BJ (cell line): ENCODE results near the gene BICD2. TPM values are rescaled to one million over a fixed set of nuclear protein-coding genes. Genes with fewer than 3 reads are reported as not detected.

Experiments
- CTCF ChIA-PET: fragments of 350-600 bp; formaldehyde crosslinking; extraction: SDS; loops from one replicate; lab custom pipeline; 2021; ENCODE audit warnings: antibody characterized with exemption, inconsistent platforms; lab: Yijun Ruan, JAX
- POLR2A ChIA-PET: fragments of 300-600 bp; sonication (Branson Sonifier 250); formaldehyde crosslinking; extraction: SDS; loops from one replicate; lab custom pipeline; 2021; ENCODE audit warnings: antibody characterized with exemption; lab: Charles Lee
- DNase-seq: peaks from one replicate; pipeline ENCODE4 v3.0.0-alpha.2; 2011; ENCODE audit warnings: low read depth
- H3K27me3 ChIP-seq: 2 replicates; pipeline ENCODE4 v1.6.0; 2011; ENCODE audit warnings: low read length; ENCODE audit not compliant: control insufficient read depth, insufficient read depth
- H3K36me3 ChIP-seq: 2 replicates; pipeline ENCODE4 v1.5.1; 2011; ENCODE audit warnings: low read length; ENCODE audit not compliant: control insufficient read depth, insufficient read depth
- H3K4me3 ChIP-seq: 2 replicates; pipeline ENCODE4 v1.5.1; 2011; ENCODE audit warnings: low read depth, mild to moderate bottlenecking, control low read depth, low read length
- polyA plus RNA-seq: library from polyadenylated mRNA; depleted of rRNA; stranded (reverse); fragments of >200 nt; gene quantifications from 2 replicates; pipeline ENCODE4 v1.2.3, GENCODE V29; 2011
- TF ChIP-seq, protein P1 (sequence below): IDR thresholded peaks from 2 replicates; pipeline ENCODE4 v1.5.1; 2011; ENCODE audit warnings: low read depth, mild to moderate bottlenecking, control low read depth, inconsistent platforms, low read length, moderate library complexity; ENCODE audit not compliant: insufficient read depth

BICD2 gene
- polyA plus RNA-seq, 1 experiment, result 11.6 TPM

DNA sequence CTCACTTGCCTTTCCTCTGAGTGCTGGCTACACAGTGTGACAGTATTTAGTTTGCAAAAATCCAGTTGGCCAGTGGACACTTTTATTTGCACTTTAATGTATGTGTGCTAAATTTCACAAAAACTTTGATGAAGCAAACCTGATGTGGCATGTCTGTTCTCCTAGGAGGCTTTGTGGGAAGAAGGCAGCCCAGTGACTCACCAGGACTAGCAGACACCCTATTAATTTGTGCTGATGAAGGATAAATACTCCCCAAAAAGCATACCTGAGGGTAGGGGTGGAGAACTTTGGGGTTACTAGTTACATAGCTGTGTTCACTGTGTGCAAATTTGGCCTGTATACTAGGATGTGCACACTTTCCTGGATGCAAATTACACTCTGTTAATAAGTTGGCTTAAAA, 55.4 kb downstream of the BICD2 start:
- DNase-seq, result no peak
- H3K27me3 ChIP-seq, result no peaks in the 10 kb centered on the region
- CTCF ChIA-PET, result interaction anchor here (0.7 kb wide), 1 partner anchor 82 kb away, joined by 3 read pairs; no protein-coding TSS in a partner anchor
- H3K4me3 ChIP-seq, result no peak overlapping the region
- TF ChIP-seq, protein P1, sequence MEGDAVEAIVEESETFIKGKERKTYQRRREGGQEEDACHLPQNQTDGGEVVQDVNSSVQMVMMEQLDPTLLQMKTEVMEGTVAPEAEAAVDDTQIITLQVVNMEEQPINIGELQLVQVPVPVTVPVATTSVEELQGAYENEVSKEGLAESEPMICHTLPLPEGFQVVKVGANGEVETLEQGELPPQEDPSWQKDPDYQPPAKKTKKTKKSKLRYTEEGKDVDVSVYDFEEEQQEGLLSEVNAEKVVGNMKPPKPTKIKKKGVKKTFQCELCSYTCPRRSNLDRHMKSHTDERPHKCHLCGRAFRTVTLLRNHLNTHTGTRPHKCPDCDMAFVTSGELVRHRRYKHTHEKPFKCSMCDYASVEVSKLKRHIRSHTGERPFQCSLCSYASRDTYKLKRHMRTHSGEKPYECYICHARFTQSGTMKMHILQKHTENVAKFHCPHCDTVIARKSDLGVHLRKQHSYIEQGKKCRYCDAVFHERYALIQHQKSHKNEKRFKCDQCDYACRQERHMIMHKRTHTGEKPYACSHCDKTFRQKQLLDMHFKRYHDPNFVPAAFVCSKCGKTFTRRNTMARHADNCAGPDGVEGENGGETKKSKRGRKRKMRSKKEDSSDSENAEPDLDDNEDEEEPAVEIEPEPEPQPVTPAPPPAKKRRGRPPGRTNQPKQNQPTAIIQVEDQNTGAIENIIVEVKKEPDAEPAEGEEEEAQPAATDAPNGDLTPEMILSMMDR, result no peak
- H3K36me3 ChIP-seq, result peaks cover 5% of the 10 kb centered on the region
- POLR2A ChIA-PET, result no interaction called here

GRCh38 chr9:92707530-92707929, 57.1 kb downstream of the BICD2 start:
- peaks cover 1% of the 10 kb centered on the region for H3K36me3 ChIP-seq
- H3K4me3 ChIP-seq, result no peak overlapping the region
- POLR2A ChIA-PET, result no interaction called here
- TF ChIP-seq, protein P1, result no peak
- no peaks in the 10 kb centered on the region for H3K27me3 ChIP-seq
- CTCF ChIA-PET, result interaction anchor here (0.7 to 1.6 kb wide), 2 partner anchors 8 to 10 kb away, joined by 4 to 7 read pairs; no protein-coding TSS in a partner anchor
- no peak for DNase-seq

DNA sequence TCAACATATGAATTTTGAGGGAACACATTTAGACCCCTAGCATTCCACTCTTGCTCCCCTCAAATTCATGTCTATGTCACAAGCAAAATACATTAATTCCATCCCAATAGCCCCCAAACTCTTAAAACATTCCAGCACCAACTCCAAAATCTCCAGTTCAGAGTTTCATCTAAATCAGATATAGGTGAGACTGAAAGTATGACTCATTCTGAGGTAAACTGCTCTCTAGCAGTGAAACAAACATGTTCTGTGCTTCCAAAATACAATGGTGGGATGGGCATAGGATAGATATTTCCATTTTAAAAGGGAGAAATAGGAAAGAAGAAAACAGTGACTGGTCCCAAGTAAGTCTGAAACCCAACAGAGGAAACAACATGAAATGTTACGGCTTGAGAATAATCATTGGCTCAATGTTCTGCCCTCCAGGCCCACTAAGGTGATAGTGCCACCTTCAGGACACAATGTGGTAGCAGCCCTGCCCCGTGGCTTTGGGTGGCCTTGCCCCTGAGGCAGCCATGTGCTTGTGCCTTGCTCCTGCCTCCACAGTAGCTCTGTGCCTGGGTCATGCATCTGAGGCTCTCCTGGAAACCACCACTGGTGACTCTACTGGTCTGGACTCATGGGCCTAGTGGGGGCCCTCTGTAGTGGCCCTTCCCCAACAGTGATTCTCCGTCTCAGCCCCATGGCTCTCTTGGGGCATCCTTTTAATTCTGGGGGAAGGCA, 58.3 kb downstream of the BICD2 start:
- CTCF ChIA-PET, result interaction anchor here (1.6 kb wide), 1 partner anchor 12 kb away, joined by 7 read pairs; no protein-coding TSS in a partner anchor
- Histone ChIP-seq H3K36me3 (peaks cover 1% of the 10 kb centered on the region), H3K27me3 (no peaks in the 10 kb centered on the region), H3K4me3 (no peak overlapping the region)
- DNase-seq, result no peak
- POLR2A ChIA-PET, result no interaction called here
- TF ChIP-seq, protein P1, result peak; percentile 29; the same call in 1 of the 2 replicates

- CTCF ChIA-PET, result interaction anchor here (1.1 to 1.9 kb wide), 4 partner anchors 11 to 87 kb away, joined by 3 to 10 read pairs (median 4); no protein-coding TSS in a partner anchor
- no peak overlapping the region for H3K4me3 ChIP-seq
- POLR2A ChIA-PET, result no interaction called here
- DNase-seq, result no peak
- TF ChIP-seq, protein P1, result no peak
- H3K36me3 ChIP-seq, result peaks cover 1% of the 10 kb centered on the region; the same call in 1 of the 2 replicates
- H3K27me3 ChIP-seq, result no peaks in the 10 kb centered on the region
Observed at GRCh38 chr9:92704528-92704927, 60.1 kb downstream of the BICD2 start.

DNA sequence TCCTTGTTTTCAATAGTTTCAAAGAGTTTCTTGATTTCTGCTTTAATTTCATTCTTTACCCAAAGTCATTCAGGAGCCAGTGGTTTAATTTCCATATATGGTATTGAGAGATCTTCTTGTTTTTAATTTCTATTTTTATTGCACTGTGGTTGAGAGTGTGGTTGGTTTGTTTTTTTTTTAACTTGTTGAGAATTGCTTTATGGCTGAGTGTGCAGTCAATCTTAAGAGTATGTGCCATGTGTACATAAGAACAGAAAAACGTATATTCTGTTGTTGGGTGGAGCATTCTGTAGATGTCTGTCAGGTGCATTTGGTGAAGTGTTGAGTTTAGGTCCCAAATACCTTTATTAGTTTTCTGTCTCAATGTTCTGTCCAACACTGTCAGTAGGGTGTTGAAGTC, 68.0 kb downstream of the BICD2 start:
- CTCF ChIA-PET, result no interaction called here
- TF ChIP-seq, protein P1, result no peak
- DNase-seq, result no peak
- Histone ChIP-seq H3K4me3 (no peak overlapping the region), H3K36me3 (no peaks in the 10 kb centered on the region), H3K27me3 (no peaks in the 10 kb centered on the region)
- POLR2A ChIA-PET, result no interaction called here
